RWPE2 (cell line): ENCODE results near the gene KRAS.

ENCODE experiments used
- ATAC-seq: fragments of 200-7000 bp; cut with Tn5 transposase; 3 replicates; pipeline ENCODE4 v1.9.1; 2021; ENCODE audit warnings: low read depth
- DNase-seq: peaks from one replicate; pipeline ENCODE4 v3.0.0-alpha.2; 2020; ENCODE audit warnings: low spot score
- H3K27ac ChIP-seq: fragments of 450-650 bp; 2 replicates; pipeline ENCODE4 v1.5.1; 2017; ENCODE audit warnings: mild to moderate bottlenecking; ENCODE audit not compliant: poor library complexity, severe bottlenecking
- H3K27me3 ChIP-seq: fragments of 250-450 bp; sonication (Bioruptor Pico); 2 replicates; pipeline ENCODE4 v1.5.1; 2021; ENCODE audit warnings: mild to moderate bottlenecking, moderate library complexity; ENCODE audit not compliant: insufficient read depth, poor library complexity, severe bottlenecking
- H3K36me3 ChIP-seq: fragments of 250-450 bp; sonication (Bioruptor Pico); 2 replicates; pipeline ENCODE4 v1.5.1; 2020; ENCODE audit warnings: low read depth, mild to moderate bottlenecking, moderate library complexity
- H3K4me1 ChIP-seq: fragments of 250-450 bp; sonication (Bioruptor Pico); 2 replicates; pipeline ENCODE4 v1.5.1; 2021; ENCODE audit warnings: mild to moderate bottlenecking, moderate library complexity; ENCODE audit not compliant: insufficient read depth, poor library complexity, severe bottlenecking
- H3K4me3 ChIP-seq: fragments of 250-450 bp; sonication (Bioruptor Pico); 2 replicates; pipeline ENCODE4 v1.5.1; 2021; ENCODE audit warnings: mild to moderate bottlenecking, moderate library complexity; ENCODE audit not compliant: severe bottlenecking
- H3K9me3 ChIP-seq: fragments of 250-450 bp; sonication (Bioruptor Pico); 2 replicates; pipeline ENCODE4 v1.5.1; 2021; ENCODE audit warnings: mild to moderate bottlenecking, moderate library complexity; ENCODE audit not compliant: severe bottlenecking
- TF ChIP-seq, protein P1 (sequence below): fragments of 450-650 bp; IDR thresholded peaks from one replicate; pipeline ENCODE4 v1.5.1; 2017; ENCODE audit warnings: mild to moderate bottlenecking, moderate library complexity; ENCODE audit not compliant: poor library complexity, severe bottlenecking

Gene KRAS

DNA sequence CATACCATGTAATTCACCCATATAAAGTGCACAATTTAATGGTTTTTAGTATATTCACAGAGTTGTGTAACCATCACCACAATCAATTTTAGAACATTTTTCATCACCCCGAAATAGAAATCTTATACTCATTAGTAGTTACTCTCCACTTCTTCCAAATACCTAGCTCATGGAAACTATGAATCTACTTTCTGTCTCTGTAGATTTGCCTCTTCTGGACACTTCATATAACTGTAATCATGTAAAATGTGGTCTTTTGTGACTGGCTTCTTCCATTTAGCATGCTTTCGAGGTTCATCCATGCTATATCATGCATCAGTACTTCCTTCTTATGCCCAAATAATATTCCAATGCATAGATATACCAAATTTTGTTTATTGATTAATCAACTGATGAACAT, 66.6 kb downstream of the KRAS start:
- no peaks in the 10 kb centered on the region for H3K36me3 ChIP-seq
- H3K4me3 ChIP-seq = no peak overlapping the region
- TF ChIP-seq, protein P1, sequence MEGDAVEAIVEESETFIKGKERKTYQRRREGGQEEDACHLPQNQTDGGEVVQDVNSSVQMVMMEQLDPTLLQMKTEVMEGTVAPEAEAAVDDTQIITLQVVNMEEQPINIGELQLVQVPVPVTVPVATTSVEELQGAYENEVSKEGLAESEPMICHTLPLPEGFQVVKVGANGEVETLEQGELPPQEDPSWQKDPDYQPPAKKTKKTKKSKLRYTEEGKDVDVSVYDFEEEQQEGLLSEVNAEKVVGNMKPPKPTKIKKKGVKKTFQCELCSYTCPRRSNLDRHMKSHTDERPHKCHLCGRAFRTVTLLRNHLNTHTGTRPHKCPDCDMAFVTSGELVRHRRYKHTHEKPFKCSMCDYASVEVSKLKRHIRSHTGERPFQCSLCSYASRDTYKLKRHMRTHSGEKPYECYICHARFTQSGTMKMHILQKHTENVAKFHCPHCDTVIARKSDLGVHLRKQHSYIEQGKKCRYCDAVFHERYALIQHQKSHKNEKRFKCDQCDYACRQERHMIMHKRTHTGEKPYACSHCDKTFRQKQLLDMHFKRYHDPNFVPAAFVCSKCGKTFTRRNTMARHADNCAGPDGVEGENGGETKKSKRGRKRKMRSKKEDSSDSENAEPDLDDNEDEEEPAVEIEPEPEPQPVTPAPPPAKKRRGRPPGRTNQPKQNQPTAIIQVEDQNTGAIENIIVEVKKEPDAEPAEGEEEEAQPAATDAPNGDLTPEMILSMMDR = no peak
- no peaks in the 10 kb centered on the region for H3K4me1 ChIP-seq
- no peaks in the 10 kb centered on the region for H3K9me3 ChIP-seq
- no peak for DNase-seq
- ATAC-seq = no peak
- no peak overlapping the region for H3K27ac ChIP-seq
- H3K27me3 ChIP-seq = no peaks in the 10 kb centered on the region

DNA sequence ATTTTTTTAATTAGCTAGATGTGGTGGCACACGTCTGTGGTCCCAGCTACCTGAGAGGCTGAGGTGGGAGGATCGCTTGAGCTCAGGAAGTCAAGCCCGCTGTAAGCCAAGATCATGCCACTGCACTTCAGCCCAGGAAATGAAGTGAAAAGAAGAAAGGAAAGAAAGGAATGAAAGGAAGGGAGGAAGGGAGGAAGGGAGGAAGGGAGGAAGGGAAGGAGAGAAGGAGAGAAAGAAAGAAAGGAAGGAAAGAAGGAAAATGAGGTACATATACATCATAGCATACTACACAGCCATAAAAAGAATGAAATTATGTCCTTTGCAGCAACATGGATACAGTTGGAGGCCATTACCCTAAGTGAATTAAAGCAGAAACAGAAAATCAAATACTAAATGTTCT, 68.0 kb downstream of the KRAS start:
- Histone ChIP-seq H3K9me3 (no peaks in the 10 kb centered on the region), H3K36me3 (no peaks in the 10 kb centered on the region), H3K27me3 (no peaks in the 10 kb centered on the region), H3K27ac (no peak overlapping the region), H3K4me3 (no peak overlapping the region), H3K4me1 (no peaks in the 10 kb centered on the region)
- ATAC-seq = no peak
- DNase-seq = no peak
- TF ChIP-seq, protein P1 = no peak

DNA sequence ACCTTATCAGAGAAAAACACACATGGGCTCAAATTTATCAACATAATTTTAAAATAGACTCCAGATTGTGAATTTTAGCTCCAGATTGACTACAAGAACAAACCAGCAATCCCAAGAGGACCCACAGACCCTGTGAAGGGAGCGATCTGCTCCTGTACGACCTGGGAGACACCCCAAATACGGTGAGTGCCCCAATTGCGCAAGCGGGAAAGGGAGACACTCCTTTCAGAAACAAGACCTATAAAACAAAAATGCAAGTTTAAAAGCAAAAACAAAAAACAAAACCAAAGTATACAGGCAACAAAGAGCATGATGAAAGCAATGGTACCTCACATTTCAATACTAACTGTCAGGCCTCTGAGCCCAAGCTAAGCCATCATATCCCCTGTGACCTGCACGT, 87.9 kb downstream of the KRAS start:
- Histone ChIP-seq H3K36me3 (no peaks in the 10 kb centered on the region), H3K4me3 (no peak overlapping the region), H3K27me3 (no peaks in the 10 kb centered on the region), H3K9me3 (no peaks in the 10 kb centered on the region), H3K4me1 (no peaks in the 10 kb centered on the region), H3K27ac (no peak overlapping the region)
- ATAC-seq (no peak), DNase-seq (no peak)
- TF ChIP-seq, protein P1 = no peak

DNA sequence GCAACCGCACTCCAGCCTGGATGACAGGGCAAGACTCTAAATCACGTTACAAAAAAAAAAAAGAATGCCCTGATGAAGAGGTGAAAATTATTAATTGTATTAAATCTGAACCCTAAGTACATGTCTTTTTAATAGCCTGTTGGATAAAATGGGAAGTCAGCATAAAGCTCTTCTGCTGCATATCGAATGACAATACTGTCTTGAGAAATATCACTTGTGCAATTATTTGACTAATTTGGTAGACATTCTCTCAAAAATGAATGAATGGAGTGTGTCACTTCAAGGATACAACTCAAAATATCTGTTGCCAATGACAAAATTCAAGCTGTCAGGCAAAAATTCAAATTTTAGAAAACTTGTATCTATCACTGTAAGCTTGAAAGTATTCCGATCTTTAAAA, 94.7 kb downstream of the KRAS start:
- peaks cover 9% of the 10 kb centered on the region for H3K4me1 ChIP-seq
- ATAC-seq (no peak), DNase-seq (no peak)
- no peaks in the 10 kb centered on the region for H3K9me3 ChIP-seq
- no peaks in the 10 kb centered on the region for H3K27me3 ChIP-seq
- no peak overlapping the region for H3K27ac ChIP-seq
- TF ChIP-seq, protein P1 = no peak
- no peak overlapping the region for H3K4me3 ChIP-seq
- H3K36me3 ChIP-seq = no peaks in the 10 kb centered on the region

DNA sequence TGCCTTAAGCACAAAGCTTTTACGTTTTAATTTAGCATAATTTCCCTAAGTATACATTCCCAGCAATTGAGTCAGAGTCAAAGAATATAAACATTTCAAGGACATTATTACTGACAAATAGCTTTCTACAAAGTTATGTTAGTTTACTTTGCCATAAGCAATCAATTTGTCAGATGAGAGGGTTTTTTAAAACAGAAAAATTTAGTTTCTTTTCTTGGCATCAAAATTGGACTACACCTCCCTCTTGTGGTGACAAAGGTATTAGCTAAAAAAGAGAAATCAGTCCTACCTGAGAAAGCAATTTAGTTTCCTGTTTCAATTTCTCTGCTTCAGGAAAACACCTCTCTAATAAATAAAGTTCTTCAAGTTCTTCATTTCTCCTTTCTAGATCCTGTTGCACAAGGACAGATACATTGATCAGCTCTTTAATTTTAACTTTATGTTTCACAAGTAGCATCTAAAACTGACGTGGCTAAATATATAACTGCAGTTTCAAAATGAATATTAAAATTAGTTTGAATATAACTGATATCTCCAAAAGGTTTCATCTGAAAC, 95.6 kb downstream of the KRAS start:
- Histone ChIP-seq H3K4me3 (no peak overlapping the region), H3K4me1 (peaks cover 9% of the 10 kb centered on the region)
- ATAC-seq = no peak

More for the DNA sequence above, 95.6 kb downstream of the KRAS start:
- Histone ChIP-seq H3K27me3 (no peaks in the 10 kb centered on the region), H3K36me3 (no peaks in the 10 kb centered on the region), H3K9me3 (no peaks in the 10 kb centered on the region), H3K27ac (no peak overlapping the region)
- TF ChIP-seq, protein P1 = peak; percentile 62
- DNase-seq = no peak
